ENCODE results near the gene CDH5. TPM values are rescaled to one million over a fixed set of nuclear protein-coding genes. Genes with fewer than 3 reads are reported as not detected.

Gene CDH5
- total RNA-seq, 2 donors from 2014 or later, result 10.4 to 15.8 TPM

DNA sequence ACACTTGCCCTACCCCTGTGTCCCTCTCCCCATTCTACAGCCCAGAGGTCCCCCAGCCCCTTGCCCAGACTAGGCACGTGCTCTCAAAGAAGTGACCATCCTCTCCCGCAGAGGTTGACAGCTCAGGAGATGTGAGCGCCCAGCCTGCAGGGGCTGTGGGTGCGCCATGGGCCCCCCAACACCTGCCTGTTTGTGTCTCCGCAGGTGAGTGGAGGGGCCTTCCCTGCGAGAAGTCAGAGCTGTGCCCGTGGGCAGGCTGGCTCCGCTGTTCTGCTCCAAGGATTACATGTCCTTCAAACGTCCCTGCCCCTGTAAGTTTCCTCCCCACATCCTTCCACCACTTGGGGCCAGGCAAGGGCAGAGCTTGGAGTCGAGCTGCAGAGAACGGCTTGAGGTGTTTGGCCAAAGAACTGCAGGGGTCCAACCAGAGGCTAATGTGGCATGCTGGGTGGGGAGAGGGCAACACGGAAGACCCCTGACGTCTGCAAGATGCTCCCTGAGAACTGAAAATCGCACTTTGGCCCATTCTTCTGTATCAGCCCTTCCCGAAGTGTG is 71.0 kb downstream of the CDH5 start:
- ATAC-seq, result no peak
- Histone ChIP-seq H3K4me1 (no peaks in the 10 kb centered on the region), H3K9me3 (no peaks in the 10 kb centered on the region), H3K4me3 (no peak overlapping the region), H3K36me3 (replicated peaks in 1 of 2; ENCODE audit: insufficient read depth in 1 of 2, low read depth in 2 of 2) (no peaks in the 10 kb centered on the region), H3K27ac (no peak overlapping the region), H3K27me3 (no peaks in the 10 kb centered on the region)
- no peak for DNase-seq
- intact Hi-C loops (cut with DNase I), result no loop called here
- TF ChIP-seq POLR2A (IDR thresholded peaks at IDR 0.05), result no peak
- TF ChIP-seq, protein P1, sequence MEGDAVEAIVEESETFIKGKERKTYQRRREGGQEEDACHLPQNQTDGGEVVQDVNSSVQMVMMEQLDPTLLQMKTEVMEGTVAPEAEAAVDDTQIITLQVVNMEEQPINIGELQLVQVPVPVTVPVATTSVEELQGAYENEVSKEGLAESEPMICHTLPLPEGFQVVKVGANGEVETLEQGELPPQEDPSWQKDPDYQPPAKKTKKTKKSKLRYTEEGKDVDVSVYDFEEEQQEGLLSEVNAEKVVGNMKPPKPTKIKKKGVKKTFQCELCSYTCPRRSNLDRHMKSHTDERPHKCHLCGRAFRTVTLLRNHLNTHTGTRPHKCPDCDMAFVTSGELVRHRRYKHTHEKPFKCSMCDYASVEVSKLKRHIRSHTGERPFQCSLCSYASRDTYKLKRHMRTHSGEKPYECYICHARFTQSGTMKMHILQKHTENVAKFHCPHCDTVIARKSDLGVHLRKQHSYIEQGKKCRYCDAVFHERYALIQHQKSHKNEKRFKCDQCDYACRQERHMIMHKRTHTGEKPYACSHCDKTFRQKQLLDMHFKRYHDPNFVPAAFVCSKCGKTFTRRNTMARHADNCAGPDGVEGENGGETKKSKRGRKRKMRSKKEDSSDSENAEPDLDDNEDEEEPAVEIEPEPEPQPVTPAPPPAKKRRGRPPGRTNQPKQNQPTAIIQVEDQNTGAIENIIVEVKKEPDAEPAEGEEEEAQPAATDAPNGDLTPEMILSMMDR (IDR thresholded peaks at IDR 0.05), result no peak
- 56 to 68% methylated on average over 7 to 15 of the region's 15 CpGs for WGBS, 2 donors

DNA sequence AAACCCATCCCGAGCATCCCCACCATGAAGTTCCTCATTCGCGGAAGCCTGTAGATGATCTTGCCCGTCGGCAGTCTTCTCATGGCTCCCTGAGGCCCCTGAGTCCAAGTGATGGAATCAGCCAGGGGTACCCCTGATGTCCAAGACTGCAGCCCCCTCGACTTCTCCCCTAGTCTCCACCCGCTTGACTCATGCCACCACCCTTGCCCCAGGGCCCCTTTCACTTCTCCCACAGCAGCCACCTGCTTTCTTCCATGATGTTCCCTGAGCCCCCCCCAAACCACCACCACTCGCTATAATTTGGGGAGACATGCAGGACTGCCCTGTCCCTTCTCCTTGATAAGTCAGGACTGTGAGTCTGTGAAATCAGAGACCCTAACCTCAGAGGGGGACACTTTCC is 72.0 kb downstream of the CDH5 start:
- H3K4me1 ChIP-seq, result no peaks in the 10 kb centered on the region
- H3K9me3 ChIP-seq, result no peaks in the 10 kb centered on the region
- no peak overlapping the region for H3K4me3 ChIP-seq
- H3K27ac ChIP-seq, result no peak overlapping the region
- intact Hi-C loops (cut with DNase I), result no loop called here
- no peaks in the 10 kb centered on the region for H3K36me3 ChIP-seq (replicated peaks in 1 of 2; ENCODE audit: insufficient read depth in 1 of 2, low read depth in 2 of 2)
- 64 to 76% methylated on average over 8 of the region's 8 CpGs for WGBS, 2 donors
- ATAC-seq (no peak), DNase-seq (no peak)
- no peaks in the 10 kb centered on the region for H3K27me3 ChIP-seq
- no peak for TF ChIP-seq POLR2A (IDR thresholded peaks at IDR 0.05)
- TF ChIP-seq, protein P1 (IDR thresholded peaks at IDR 0.05), result no peak

DNA sequence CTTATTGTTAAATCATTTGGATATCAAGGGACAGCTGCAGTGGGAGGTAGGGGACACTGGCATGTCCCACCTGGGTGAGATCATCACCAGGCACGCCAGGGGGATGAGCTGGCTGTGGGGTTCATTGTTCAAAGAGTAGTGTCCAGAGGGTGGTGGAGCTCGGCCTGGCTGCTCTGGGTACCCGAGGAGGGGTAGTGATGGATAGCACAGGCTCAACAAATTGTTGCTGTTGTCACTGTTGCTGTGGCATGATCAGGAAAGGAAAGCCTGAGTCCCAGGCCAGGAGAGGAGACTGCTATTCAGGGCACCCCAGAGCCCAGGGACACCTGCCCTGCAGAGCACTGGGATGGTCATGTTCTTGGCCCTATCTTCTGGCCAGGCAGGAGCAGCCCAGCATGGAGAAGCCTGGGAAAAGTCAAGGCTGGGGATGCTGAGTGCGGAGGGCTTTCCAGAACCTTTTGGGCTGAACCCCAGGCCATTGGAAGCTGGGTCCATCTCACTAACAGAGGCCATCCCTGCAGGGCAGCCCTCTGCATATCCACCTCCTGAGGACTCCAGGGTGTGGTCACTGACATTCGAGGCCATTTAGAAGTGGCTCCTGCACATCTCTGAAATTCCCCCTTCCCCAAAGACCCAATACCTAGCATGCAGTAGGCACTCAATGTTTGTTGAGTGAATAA is 72.7 kb downstream of the CDH5 start:
- intact Hi-C loops (cut with DNase I), result no loop called here
- TF ChIP-seq POLR2A (IDR thresholded peaks at IDR 0.05), result no peak
- TF ChIP-seq, protein P1 (IDR thresholded peaks at IDR 0.05), result no peak
- Histone ChIP-seq H3K27ac (no peak overlapping the region), H3K27me3 (no peaks in the 10 kb centered on the region), H3K36me3 (replicated peaks in 1 of 2; ENCODE audit: insufficient read depth in 1 of 2, low read depth in 2 of 2) (no peaks in the 10 kb centered on the region), H3K4me3 (no peak overlapping the region), H3K4me1 (no peaks in the 10 kb centered on the region), H3K9me3 (no peaks in the 10 kb centered on the region)
- 46 to 48% methylated on average over 3 to 5 of the region's 5 CpGs for WGBS, 2 donors
- no peak for DNase-seq
- ATAC-seq, result no peak

DNA sequence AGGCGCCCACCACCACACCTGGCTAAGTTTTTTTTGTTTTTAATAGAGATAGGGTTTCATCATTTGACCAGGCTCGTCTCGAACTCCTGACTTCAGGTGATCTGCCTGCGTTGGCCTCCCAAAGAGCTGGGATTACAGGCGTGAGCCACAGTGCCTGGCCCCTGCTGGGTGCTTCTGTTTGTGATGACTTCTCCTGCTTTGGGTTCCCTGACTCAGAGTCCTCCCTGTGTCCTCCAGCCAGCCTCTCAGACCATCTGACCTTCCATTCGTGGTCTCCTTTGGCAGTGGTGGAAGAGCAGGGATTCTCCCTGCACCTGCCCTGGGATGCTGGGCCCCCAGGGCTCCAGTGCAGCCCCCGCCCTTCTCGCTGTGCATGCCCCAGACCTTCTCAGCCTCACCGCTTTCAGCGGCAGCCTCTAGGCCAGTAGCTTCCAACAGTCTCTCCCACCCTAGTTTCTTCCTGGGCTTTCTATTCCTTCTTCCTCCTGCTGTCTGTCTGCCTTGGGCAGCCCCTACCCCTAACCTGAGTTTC is 73.8 kb downstream of the CDH5 start:
- ATAC-seq (no peak), DNase-seq (no peak)
- Histone ChIP-seq H3K27me3 (no peaks in the 10 kb centered on the region), H3K9me3 (no peaks in the 10 kb centered on the region), H3K36me3 (replicated peaks in 1 of 2; ENCODE audit: insufficient read depth in 1 of 2, low read depth in 2 of 2) (no peaks in the 10 kb centered on the region), H3K4me1 (no peaks in the 10 kb centered on the region), H3K27ac (no peak overlapping the region), H3K4me3 (no peak overlapping the region)
- intact Hi-C loops (cut with DNase I), result no loop called here
- no peak for TF ChIP-seq POLR2A (IDR thresholded peaks at IDR 0.05)
- TF ChIP-seq, protein P1 (IDR thresholded peaks at IDR 0.05), result no peak
- 69 to 74% methylated on average over 10 of the region's 10 CpGs for WGBS, 2 donors

All from body of pancreas (tissue), 4 donors.